A673 (cell line): Measurements from ENCODE around the gene OTOG.

ENCODE experiments used
- EZH2 ChIP-seq: fragments of 200-600 bp; sonication (generic); IDR thresholded peaks from 2 replicates; pipeline ENCODE4 v1.6.1; 2017; ENCODE audit warnings: borderline replicate concordance, low read depth, mild to moderate bottlenecking, mixed read lengths, antibody characterized with exemption, low read length; ENCODE audit not compliant: poor library complexity, severe bottlenecking
- TF ChIP-seq, protein P1 (sequence below): fragments of 300-800, 200-600 bp; sonication (generic); conservative IDR thresholded peaks from 2 replicates; pipeline ENCODE4 v1.5.1; 2017; ENCODE audit warnings: low read depth, mild to moderate bottlenecking, antibody characterized with exemption, low read length, moderate library complexity, mixed read lengths

DNA sequence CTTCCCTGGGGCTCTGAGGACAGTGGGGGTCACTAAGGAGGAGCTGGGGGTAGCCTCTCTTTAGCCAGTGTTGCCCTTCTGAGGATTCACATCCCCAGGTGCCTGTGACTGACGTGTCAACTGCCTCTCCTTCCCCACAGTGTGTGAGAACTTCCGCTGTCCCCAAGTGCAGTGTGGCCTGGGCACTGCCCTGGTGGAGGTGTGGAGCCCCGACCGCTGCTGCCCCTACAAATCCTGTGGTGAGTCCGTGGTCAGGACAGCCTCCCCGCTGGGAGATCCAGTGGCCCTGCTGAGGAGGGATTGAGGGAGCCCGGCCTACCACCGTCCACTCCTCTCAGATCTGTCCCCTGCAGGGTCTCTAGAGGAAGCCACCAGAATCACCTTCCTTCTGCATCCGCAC lies 91.3 kb downstream of the OTOG start:
- TF ChIP-seq, protein P1, sequence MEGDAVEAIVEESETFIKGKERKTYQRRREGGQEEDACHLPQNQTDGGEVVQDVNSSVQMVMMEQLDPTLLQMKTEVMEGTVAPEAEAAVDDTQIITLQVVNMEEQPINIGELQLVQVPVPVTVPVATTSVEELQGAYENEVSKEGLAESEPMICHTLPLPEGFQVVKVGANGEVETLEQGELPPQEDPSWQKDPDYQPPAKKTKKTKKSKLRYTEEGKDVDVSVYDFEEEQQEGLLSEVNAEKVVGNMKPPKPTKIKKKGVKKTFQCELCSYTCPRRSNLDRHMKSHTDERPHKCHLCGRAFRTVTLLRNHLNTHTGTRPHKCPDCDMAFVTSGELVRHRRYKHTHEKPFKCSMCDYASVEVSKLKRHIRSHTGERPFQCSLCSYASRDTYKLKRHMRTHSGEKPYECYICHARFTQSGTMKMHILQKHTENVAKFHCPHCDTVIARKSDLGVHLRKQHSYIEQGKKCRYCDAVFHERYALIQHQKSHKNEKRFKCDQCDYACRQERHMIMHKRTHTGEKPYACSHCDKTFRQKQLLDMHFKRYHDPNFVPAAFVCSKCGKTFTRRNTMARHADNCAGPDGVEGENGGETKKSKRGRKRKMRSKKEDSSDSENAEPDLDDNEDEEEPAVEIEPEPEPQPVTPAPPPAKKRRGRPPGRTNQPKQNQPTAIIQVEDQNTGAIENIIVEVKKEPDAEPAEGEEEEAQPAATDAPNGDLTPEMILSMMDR, result no peak
- no peak for TF ChIP-seq EZH2
